ENCODE measurements around the gene CD2BP2. TPM values are rescaled to one million over a fixed set of nuclear protein-coding genes. Genes with fewer than 3 reads are reported as not detected.

Gene CD2BP2
- total and polyA plus RNA-seq, 9 of the 15 experiments (the other 6 are each of a cell fraction or from before 2014, with no cell fraction given) = 3.9 to 51.1 (median 32.8) TPM

DNA sequence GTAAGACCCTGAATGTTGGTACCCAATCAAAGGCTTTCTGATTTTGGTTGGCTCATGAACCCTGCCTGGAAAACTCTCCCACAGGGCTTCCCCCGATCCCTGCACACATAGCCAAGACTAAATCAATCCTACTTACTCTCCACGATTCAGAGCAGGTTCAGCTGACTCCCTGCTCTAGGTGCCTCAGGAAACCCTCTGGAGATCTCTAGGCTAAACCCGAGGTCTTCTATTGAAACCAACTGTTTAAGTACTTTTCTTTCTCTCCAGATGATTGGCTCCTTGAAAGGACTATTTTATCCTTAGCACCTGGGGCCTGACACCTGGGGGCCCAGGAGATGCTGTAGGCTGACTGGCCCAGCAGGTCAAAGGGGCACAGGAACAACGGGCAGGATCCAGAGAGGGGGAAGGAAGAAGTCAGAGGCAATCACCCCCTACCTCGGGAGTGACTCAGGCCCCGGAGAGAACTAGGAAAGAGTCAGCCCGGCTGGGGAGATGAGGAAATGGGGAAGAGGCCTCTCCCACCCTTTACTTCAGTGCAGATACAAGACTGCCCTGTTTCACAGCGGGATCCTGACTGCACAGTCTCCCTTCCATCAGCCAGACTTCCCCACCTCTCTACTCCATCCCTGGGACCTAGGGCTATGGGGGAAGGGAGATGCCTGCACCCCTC lies 13.1 kb upstream of the CD2BP2 start:
- H3K9me3 ChIP-seq (replicated peaks; ENCODE audit: control insufficient read depth, insufficient read depth, low read depth, low read length) = no peaks in the 10 kb centered on the region
- CTCF ChIA-PET (ENCODE audit: low intra/inter-chr PET ratio) = no interaction called here
- ATAC-seq (no peak), FAIRE-seq (peak; percentile 77), DNase-seq (ENCODE audit: extremely low read depth in 1 of 4, low spot score in 3 of 4) (peak in 3 of 4 experiments; percentile 24 to 60 (median 31))
- in situ Hi-C loops (cut with MboI) = loop anchor here (25.0 kb wide), 1 partner anchor 906 kb away; the partner anchor contains the start of genes BOLA2, SLX1B and SULT1A4
- H3K4me1 ChIP-seq (replicated peaks in 1 of 2; ENCODE audit: control insufficient read depth in 2 of 2, insufficient read depth in 2 of 2, low read length in 2 of 2) = peaks cover 25 to 44% of the 10 kb centered on the region in 2 experiments; a peak in 4 of 5 replicates
- H3K27me3 ChIP-seq (ENCODE audit: control insufficient read depth in 2 of 2, insufficient read depth in 2 of 2, low read length in 2 of 2) = no peaks in the 10 kb centered on the region
- peak overlapping the region; percentile 70 to 98 for H3K9ac ChIP-seq (ENCODE audit: insufficient read depth in 1 of 2, low read depth in 2 of 2, low read length in 2 of 2)
- H3K9me1 ChIP-seq (ENCODE audit: control insufficient read depth, insufficient read depth, low read length) = peaks cover 6% of the 10 kb centered on the region
- H3K4me2 ChIP-seq (ENCODE audit: insufficient read depth, low read length) = peak overlapping the region; percentile 90
- POLR2A ChIA-PET = interaction anchor here (0.7 to 6.3 kb wide), 4 partner anchors 10 to 261 kb away, joined by 3 to 77 read pairs (median 4); partner anchors contain the start of gene CD2BP2
- peaks cover 57% of the 10 kb centered on the region for H3K79me2 ChIP-seq (ENCODE audit: control insufficient read depth, insufficient read depth, low read length)
- 2% methylated on average over 8 of the region's 8 CpGs for WGBS (ENCODE audit: insufficient coverage, low coverage, missing lambda C conversion rate)
- intact Hi-C loops (cut with micrococcal nuclease) = no loop called here
- H3K4me3 ChIP-seq = peak overlapping the region; percentile 74
- no TSS peak for BruUV-seq (replicated peaks)
- no peak overlapping the region for H2AFZ ChIP-seq (ENCODE audit: low read depth, low read length)
- H3K27ac ChIP-seq (ENCODE audit: extremely low read depth, low read depth, low read length) = peak overlapping the region; percentile 72; the same call in 2 of the 3 replicates
- H4K20me1 ChIP-seq (replicated peaks; ENCODE audit: control insufficient read depth, insufficient read depth, low read length) = peaks cover 23% of the 10 kb centered on the region
- peaks cover 40% of the 10 kb centered on the region for H3K36me3 ChIP-seq (ENCODE audit: control insufficient read depth, insufficient read depth, low read length)
- TF ChIP-seq SMARCE1 (IDR thresholded peaks at IDR 0.05) = 0 out of 2 replicates have a peak, but pooled peaks have one; percentile 13
- TF ChIP-seq, protein P1, sequence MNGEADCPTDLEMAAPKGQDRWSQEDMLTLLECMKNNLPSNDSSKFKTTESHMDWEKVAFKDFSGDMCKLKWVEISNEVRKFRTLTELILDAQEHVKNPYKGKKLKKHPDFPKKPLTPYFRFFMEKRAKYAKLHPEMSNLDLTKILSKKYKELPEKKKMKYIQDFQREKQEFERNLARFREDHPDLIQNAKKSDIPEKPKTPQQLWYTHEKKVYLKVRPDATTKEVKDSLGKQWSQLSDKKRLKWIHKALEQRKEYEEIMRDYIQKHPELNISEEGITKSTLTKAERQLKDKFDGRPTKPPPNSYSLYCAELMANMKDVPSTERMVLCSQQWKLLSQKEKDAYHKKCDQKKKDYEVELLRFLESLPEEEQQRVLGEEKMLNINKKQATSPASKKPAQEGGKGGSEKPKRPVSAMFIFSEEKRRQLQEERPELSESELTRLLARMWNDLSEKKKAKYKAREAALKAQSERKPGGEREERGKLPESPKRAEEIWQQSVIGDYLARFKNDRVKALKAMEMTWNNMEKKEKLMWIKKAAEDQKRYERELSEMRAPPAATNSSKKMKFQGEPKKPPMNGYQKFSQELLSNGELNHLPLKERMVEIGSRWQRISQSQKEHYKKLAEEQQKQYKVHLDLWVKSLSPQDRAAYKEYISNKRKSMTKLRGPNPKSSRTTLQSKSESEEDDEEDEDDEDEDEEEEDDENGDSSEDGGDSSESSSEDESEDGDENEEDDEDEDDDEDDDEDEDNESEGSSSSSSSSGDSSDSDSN (IDR thresholded peaks at IDR 0.05; ENCODE audit: borderline replicate concordance in 1 of 2, low read depth in 2 of 2, low read length in 2 of 2) = 0 out of 4 replicates have a peak, but pooled peaks have one; percentile 25 to 44
- no peak for TF ChIP-seq ZNF384 (IDR thresholded peaks at IDR 0.05; ENCODE audit: low read depth, low read length)
- TF ChIP-seq, protein P2, sequence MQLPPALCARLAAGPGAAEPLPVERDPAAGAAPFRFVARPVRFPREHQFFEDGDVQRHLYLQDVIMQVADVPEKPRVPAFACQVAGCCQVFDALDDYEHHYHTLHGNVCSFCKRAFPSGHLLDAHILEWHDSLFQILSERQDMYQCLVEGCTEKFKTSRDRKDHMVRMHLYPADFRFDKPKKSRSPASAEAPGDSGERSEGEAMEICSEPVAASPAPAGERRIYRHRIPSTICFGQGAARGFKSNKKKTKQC (CRISPR knock-in tag; IDR thresholded peaks at IDR 0.05) = no peak
- TF ChIP-seq, protein P3, sequence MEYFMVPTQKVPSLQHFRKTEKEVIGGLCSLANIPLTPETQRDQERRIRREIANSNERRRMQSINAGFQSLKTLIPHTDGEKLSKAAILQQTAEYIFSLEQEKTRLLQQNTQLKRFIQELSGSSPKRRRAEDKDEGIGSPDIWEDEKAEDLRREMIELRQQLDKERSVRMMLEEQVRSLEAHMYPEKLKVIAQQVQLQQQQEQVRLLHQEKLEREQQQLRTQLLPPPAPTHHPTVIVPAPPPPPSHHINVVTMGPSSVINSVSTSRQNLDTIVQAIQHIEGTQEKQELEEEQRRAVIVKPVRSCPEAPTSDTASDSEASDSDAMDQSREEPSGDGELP (CRISPR knock-in tag; IDR thresholded peaks at IDR 0.05; ENCODE audit: borderline replicate concordance) = 0 out of 2 replicates have a peak, but pooled peaks have one; percentile 19
- no peak for TF ChIP-seq POLR3A (IDR thresholded peaks at IDR 0.05; ENCODE audit: borderline replicate concordance, extremely low read depth, insufficient read depth, insufficient read length)
- 0 out of 2 replicates have a peak, but pooled peaks have one; percentile 20 for TF ChIP-seq FOXK1 (CRISPR knock-in tag; IDR thresholded peaks at IDR 0.05; ENCODE audit: borderline replicate concordance)
- TF ChIP-seq BMI1 (IDR thresholded peaks at IDR 0.05; ENCODE audit: low read length) = no peak
- TF ChIP-seq FOSL1 (tag; conservative IDR thresholded peaks at IDR 0.05) = peak; percentile 52
- TF ChIP-seq, protein P4, sequence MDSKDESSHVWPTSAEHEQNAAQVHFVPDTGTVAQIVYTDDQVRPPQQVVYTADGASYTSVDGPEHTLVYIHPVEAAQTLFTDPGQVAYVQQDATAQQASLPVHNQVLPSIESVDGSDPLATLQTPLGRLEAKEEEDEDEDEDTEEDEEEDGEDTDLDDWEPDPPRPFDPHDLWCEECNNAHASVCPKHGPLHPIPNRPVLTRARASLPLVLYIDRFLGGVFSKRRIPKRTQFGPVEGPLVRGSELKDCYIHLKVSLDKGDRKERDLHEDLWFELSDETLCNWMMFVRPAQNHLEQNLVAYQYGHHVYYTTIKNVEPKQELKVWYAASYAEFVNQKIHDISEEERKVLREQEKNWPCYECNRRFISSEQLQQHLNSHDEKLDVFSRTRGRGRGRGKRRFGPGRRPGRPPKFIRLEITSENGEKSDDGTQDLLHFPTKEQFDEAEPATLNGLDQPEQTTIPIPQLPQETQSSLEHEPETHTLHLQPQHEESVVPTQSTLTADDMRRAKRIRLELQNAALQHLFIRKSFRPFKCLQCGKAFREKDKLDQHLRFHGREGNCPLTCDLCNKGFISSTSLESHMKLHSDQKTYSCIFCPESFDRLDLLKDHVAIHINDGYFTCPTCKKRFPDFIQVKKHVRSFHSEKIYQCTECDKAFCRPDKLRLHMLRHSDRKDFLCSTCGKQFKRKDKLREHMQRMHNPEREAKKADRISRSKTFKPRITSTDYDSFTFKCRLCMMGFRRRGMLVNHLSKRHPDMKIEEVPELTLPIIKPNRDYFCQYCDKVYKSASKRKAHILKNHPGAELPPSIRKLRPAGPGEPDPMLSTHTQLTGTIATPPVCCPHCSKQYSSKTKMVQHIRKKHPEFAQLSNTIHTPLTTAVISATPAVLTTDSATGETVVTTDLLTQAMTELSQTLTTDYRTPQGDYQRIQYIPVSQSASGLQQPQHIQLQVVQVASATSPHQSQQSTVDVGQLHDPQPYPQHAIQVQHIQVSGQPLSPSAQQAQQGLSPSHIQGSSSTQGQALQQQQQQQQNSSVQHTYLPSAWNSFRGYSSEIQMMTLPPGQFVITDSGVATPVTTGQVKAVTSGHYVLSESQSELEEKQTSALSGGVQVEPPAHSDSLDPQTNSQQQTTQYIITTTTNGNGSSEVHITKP (IDR thresholded peaks at IDR 0.05; ENCODE audit: partially characterized antibody) = peak; percentile 19
- peak; percentile 10; the same call in 1 of the 2 replicates for TF ChIP-seq JUND (IDR thresholded peaks at IDR 0.05; ENCODE audit: borderline replicate concordance, low read depth, low read length)
- TF ChIP-seq JUND (tag; IDR thresholded peaks at IDR 0.05; ENCODE audit: borderline replicate concordance, low read depth, low read length) = no peak
